ENCODE data around the gene UPP1.
A peak's percentile ranks its signal among the peaks of the same experiment; 100 is the strongest.
"Not testable (repeated sequence)": the region's sequence is repeated elsewhere in the genome, so short reads cannot be mapped to it uniquely, and the experiment has no call there.

UPP1 gene

GRCh38 chr7:48112401-48113165, 23.5 kb downstream of the UPP1 start:
- no peak for DNase-seq (ENCODE audit: low read depth)

- DNase-seq (ENCODE audit: low read depth): no peak
These were observed 24.2 kb downstream of the UPP1 start for GRCh38 chr7:48113275-48113674.

- DNase-seq (ENCODE audit: low read depth): no peak
These were observed 25.1 kb downstream of the UPP1 start for GRCh38 chr7:48114115-48114514.

DNA sequence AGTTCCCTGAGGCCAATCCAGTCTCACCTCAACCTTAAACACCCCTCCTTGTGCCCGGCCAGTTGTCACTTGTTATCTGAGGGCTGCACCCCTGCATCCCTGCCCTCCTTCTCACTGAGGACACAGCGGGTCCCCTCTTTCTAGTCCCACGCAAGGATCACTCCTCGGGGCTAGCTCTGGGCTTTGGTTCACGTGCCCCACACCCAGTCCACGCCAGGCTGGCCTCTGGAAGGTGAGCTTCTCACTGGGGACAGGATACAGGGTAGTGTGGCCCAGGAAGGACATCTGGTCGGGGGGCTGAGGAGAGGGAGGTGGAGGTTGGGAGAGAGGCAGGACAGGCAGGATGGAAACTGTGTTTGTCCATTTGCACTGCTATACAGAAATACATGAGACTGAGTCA, 25.5 kb downstream of the UPP1 start:
- DNase-seq (ENCODE audit: low read depth): no peak

DNA sequence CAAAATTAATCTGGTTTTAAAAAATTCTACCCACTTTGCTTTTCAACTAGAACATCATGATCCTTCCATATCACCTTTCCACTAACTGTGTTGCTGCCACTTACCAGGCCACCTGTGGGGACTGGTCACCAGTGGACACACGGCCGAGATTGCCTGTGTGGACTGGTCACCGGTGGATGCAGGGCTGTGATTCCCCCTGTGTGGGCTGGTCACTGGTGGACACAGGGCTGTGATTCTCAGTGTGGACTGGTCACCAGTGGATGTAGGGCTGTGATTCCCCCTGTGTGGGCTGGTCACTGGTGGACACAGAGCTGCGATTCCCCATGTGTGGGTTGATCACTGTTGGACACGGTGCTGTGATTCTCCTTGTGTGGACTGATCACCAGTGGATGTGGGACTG, 27.0 kb downstream of the UPP1 start:
- DNase-seq (ENCODE audit: low read depth): no peak

GRCh38 chr7:48118041-48118440, 29.0 kb downstream of the UPP1 start:
- DNase-seq (ENCODE audit: low read depth): no peak

DNA sequence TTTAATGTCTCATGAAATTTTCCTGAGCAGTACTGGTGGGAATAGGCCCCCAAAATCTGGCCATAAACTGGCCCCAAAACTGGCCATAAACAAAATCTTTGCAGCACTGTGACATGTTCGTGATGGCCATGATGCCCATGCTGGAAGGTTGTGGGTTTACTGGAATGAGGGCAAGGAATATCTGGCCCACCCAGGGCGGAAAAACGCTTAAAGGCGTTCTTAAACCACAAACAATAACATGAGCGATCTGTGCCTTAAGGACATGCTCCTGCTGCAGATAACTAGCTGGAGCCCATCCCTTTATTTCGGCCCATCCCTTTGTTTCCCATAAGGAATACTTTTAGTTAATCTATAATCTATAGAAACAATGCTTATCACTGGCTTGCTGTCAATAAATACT, 31.5 kb downstream of the UPP1 start:
- DNase-seq (ENCODE audit: low read depth): not testable (repeated sequence)

DNA sequence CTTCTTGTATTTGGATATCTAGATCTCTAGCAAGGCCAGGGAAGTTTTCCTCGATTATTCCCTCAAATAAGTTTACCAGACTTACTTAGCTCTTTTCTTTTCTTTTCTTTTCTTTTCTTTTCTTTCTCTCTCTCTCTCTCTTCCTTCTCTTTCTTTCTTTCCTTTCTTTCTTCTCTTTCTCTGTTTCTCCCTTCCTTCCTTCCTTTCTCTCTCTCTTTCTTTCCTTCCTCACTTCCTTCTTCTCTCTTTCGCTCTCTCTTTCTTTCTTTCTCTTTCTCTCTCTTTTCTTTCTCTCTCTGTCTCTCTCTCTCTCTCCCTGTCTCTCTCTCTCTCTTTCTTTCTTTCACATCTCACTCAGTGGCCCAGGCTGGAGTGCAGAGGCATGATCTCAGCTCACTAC, 37.0 kb downstream of the UPP1 start:
- DNase-seq (ENCODE audit: low read depth): no peak

GRCh38 chr7:48130658-48131108, 41.6 kb downstream of the UPP1 start:
- no peak for DNase-seq (ENCODE audit: low read depth)

- DNase-seq (ENCODE audit: low read depth): no peak
These were observed 43.7 kb downstream of the UPP1 start for GRCh38 chr7:48132792-48133191.

GRCh38 chr7:48139459-48139858, 50.4 kb downstream of the UPP1 start:
- peak; percentile 24 for DNase-seq (ENCODE audit: low read depth)

DNA sequence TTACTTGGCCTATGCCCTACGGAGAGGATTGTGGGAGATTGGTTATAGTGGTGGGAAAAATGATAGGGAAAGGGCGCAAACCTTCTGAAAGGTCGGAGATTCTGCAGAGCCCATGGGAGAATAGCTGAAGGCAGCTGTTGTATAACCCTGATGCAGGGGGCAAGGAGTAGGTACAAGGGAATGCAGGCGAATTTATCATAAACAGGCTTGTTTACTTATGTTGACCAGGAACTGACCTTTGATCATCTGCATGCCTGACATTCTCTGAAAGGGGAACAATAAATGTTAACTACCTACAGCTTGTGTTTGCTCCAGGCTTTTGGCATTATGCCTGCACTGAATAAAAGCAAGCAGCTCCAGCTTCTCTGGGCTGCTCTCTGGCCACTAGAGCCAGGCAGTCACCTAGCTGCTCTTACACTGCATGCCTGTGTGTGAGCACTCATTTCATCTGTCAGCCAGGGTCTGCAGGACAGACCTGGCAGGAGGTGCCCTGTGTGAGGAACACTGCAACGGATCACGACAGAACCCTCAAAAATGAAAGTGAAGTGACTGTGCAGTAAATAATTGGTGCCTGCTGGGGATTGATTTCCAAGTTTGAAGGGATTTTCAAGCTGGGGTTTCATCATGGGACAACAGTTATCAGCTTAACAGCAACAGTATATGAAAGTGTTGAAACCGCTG, 51.1 kb downstream of the UPP1 start:
- peak; percentile 36 for DNase-seq (ENCODE audit: low read depth)

DNA sequence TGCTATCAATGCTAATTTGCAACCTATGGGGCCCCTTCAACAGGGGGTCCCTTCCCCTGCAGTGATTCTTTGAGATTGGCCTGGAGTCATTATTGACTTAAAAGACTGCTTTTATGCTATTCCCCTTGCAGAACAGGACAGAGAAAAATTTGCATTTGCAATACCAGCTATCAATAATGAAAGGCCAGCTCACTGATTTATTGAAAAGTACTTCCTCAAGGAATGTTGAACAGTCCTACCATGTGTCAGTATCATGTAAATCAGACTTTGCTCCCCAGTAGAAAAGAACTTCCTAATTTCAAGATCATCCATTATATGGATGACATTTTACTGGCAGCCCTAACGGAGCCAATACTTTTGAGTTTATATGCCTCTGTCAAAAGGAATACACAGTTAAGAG, 52.5 kb downstream of the UPP1 start:
- no peak for DNase-seq (ENCODE audit: low read depth)

GRCh38 chr7:48144291-48144768, 55.3 kb downstream of the UPP1 start:
- DNase-seq (ENCODE audit: low read depth): no peak

- no peak for DNase-seq (ENCODE audit: low read depth)
These were observed 58.1 kb downstream of the UPP1 start for GRCh38 chr7:48147078-48147591.

DNA sequence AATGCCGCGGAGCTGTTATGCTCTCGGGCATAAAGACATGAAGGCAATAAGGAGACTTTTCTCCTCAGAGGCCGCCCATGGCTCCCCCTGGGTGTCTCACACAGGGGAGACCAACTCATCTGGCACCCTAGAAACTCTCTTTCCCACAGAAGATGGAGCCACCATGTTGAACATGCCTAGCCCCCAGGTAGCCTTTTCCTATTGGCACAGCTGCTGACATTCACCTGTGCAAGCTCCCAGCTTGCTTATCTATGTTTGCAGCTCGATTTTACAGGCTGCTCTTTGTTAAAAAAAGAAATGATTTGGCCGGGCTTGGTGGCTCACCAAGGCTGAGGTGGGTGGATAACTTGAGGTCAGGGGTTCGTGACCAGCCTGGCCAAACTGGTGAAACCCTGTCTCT, 58.6 kb downstream of the UPP1 start:
- not testable (repeated sequence) for DNase-seq (ENCODE audit: low read depth)

DNA sequence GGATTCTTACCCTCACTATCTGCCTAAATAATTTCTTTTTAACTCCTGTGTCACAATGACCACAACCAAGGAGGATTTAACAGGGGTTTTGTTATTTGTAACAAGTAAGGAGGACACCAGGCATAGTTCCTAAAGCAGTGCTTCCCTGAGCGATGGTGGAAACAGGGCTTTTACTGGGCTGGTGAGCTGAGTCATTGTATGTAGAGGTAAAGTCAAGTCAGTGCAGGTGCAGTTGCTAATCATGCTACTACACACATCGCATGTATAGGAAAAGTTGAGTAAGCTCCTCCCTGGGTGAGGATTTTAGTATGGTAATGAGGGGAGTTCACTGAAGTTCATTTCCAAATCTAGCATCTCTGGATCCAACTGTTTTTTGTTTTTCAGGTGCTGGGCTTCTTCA, 59.2 kb downstream of the UPP1 start:
- DNase-seq (ENCODE audit: low read depth): no peak

GRCh38 chr7:48149058-48149457, 60.0 kb downstream of the UPP1 start:
- no peak for DNase-seq (ENCODE audit: low read depth)

- no peak for DNase-seq (ENCODE audit: low read depth)
These were observed 61.0 kb downstream of the UPP1 start for GRCh38 chr7:48150086-48150485.

GRCh38 chr7:48154792-48155413, 65.8 kb downstream of the UPP1 start:
- peak; percentile 28 for DNase-seq (ENCODE audit: low read depth)

Data from fibroblast of gingiva (primary cell).